Suprapubic skin (tissue), 4 donors: ENCODE results near the gene DRAM2.
"Not testable (repeated sequence)": the region's sequence is repeated elsewhere in the genome, so short reads cannot be mapped to it uniquely, and the experiment has no call there.

Experiments used
- CTCF ChIP-seq, 2 donors: fragments of 200-600 bp in 1 of 2; fragments of 450-650 bp in 1 of 2; sonication (generic) in 1 of 2; IDR thresholded peaks; one replicate each; pipeline ENCODE4 v1.5.1; 2016 to 2019; ENCODE audit warnings: antibody characterized with exemption in 2 of 2, mild to moderate bottlenecking in 1 of 2, moderate library complexity in 1 of 2
- EP300 ChIP-seq: sonication (generic); formaldehyde crosslinking; IDR thresholded peaks from one replicate; pipeline ENCODE4 v1.6.1; 2017; ENCODE audit warnings: antibody characterized with exemption
- POLR2AphosphoS5 ChIP-seq, 3 donors: sonication (generic); formaldehyde crosslinking; IDR thresholded peaks; one replicate each; pipeline ENCODE4 v1.6.1; 2017; ENCODE audit warnings: antibody characterized with exemption in 3 of 3

- not testable (repeated sequence) for TF ChIP-seq CTCF (IDR thresholded peaks at IDR 0.05); POLR2AphosphoS5 (IDR thresholded peaks at IDR 0.05); EP300
Observed at GRCh38 chr1:111095421-111095820, 44.5 kb downstream of the DRAM2 start.
